Panc1 (cell line): ENCODE measurements around the gene EPS8L2.

ENCODE experiments used
- POLR2AphosphoS5 ChIP-seq: IDR thresholded peaks from 2 replicates; pipeline ENCODE4 v1.6.1; 2012; ENCODE audit warnings: mild to moderate bottlenecking, low read depth, low read length, moderate library complexity
- SIN3A ChIP-seq: IDR thresholded peaks from 2 replicates; pipeline ENCODE4 v1.6.1; 2012; ENCODE audit warnings: low read depth, mild to moderate bottlenecking, low read length, moderate library complexity, borderline replicate concordance; ENCODE audit not compliant: insufficient read depth
- TF ChIP-seq, protein P1 (sequence below): fragments of 450-650 bp; IDR thresholded peaks from 2 replicates; pipeline ENCODE4 v1.5.1; 2017; ENCODE audit warnings: mild to moderate bottlenecking

DNA sequence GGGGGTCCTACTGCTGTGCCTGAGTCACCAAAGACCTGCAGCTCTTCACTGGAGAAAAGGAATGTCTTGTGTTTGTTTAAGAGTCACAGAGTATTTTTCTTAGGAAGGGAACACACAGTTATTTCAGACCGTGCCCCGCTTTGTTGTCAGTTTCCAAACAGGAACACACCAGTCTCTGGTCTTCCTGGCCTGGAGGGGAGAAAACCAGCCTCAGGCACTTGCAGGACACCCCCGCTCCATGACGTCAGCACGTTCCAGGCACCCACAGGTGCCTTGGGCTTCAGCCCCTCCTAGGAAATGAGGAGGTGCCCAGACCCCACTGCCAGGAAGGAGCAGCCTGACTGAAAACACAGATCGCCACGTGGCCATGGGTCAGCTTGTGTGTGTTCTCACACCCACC, 16.4 kb upstream of the EPS8L2 start:
- TF ChIP-seq, protein P1, sequence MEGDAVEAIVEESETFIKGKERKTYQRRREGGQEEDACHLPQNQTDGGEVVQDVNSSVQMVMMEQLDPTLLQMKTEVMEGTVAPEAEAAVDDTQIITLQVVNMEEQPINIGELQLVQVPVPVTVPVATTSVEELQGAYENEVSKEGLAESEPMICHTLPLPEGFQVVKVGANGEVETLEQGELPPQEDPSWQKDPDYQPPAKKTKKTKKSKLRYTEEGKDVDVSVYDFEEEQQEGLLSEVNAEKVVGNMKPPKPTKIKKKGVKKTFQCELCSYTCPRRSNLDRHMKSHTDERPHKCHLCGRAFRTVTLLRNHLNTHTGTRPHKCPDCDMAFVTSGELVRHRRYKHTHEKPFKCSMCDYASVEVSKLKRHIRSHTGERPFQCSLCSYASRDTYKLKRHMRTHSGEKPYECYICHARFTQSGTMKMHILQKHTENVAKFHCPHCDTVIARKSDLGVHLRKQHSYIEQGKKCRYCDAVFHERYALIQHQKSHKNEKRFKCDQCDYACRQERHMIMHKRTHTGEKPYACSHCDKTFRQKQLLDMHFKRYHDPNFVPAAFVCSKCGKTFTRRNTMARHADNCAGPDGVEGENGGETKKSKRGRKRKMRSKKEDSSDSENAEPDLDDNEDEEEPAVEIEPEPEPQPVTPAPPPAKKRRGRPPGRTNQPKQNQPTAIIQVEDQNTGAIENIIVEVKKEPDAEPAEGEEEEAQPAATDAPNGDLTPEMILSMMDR = no peak
- no peak for TF ChIP-seq POLR2AphosphoS5
- no peak for TF ChIP-seq SIN3A
